ENCODE results near the gene PLCB4.

The PLCB4 gene

GRCh38 chr20:9241232-9241692, 172.4 kb downstream of the PLCB4 start:
- no peak for FAIRE-seq
- no peak for DNase-seq (ENCODE audit: insufficient read length)
- TF ChIP-seq TAF1 (IDR thresholded peaks at IDR 0.05; ENCODE audit: borderline replicate concordance, low read depth, low read length): no peak
- no peak for TF ChIP-seq POLR2A (IDR thresholded peaks at IDR 0.05; ENCODE audit: low read depth, low read length)
- TF ChIP-seq POLR2AphosphoS5 (IDR thresholded peaks at IDR 0.05; ENCODE audit: low read depth, low read length): no peak

GRCh38 chr20:9241721-9242427, 173.0 kb downstream of the PLCB4 start:
- no peak for TF ChIP-seq POLR2AphosphoS5 (IDR thresholded peaks at IDR 0.05; ENCODE audit: low read depth, low read length)
- TF ChIP-seq TAF1 (IDR thresholded peaks at IDR 0.05; ENCODE audit: borderline replicate concordance, low read depth, low read length): no peak
- TF ChIP-seq POLR2A (IDR thresholded peaks at IDR 0.05; ENCODE audit: low read depth, low read length): no peak
- DNase-seq (ENCODE audit: insufficient read length) (no peak), FAIRE-seq (no peak)

- FAIRE-seq (no peak), DNase-seq (ENCODE audit: insufficient read length) (no peak)
- no peak for TF ChIP-seq TAF1 (IDR thresholded peaks at IDR 0.05; ENCODE audit: borderline replicate concordance, low read depth, low read length)
These were observed 175.1 kb downstream of the PLCB4 start for GRCh38 chr20:9243986-9244385.

GRCh38 chr20:9244811-9245210, 175.9 kb downstream of the PLCB4 start:
- no peak for DNase-seq (ENCODE audit: insufficient read length)
- no peak for FAIRE-seq
- TF ChIP-seq POLR2A (IDR thresholded peaks at IDR 0.05; ENCODE audit: low read depth, low read length) (no peak), POLR2AphosphoS5 (IDR thresholded peaks at IDR 0.05; ENCODE audit: low read depth, low read length) (no peak), TAF1 (IDR thresholded peaks at IDR 0.05; ENCODE audit: borderline replicate concordance, low read depth, low read length) (no peak)

GRCh38 chr20:9246731-9247130, 177.8 kb downstream of the PLCB4 start:
- DNase-seq (ENCODE audit: insufficient read length) (no peak), FAIRE-seq (no peak)
- TF ChIP-seq POLR2A (IDR thresholded peaks at IDR 0.05; ENCODE audit: low read depth, low read length): no peak
- TF ChIP-seq POLR2AphosphoS5 (IDR thresholded peaks at IDR 0.05; ENCODE audit: low read depth, low read length): no peak
- no peak for TF ChIP-seq TAF1 (IDR thresholded peaks at IDR 0.05; ENCODE audit: borderline replicate concordance, low read depth, low read length)

GRCh38 chr20:9250511-9250910, 181.6 kb downstream of the PLCB4 start:
- DNase-seq (ENCODE audit: insufficient read length) (no peak), FAIRE-seq (no peak)
- no peak for TF ChIP-seq TAF1 (IDR thresholded peaks at IDR 0.05; ENCODE audit: borderline replicate concordance, low read depth, low read length)
- TF ChIP-seq POLR2AphosphoS5 (IDR thresholded peaks at IDR 0.05; ENCODE audit: low read depth, low read length): no peak
- no peak for TF ChIP-seq POLR2A (IDR thresholded peaks at IDR 0.05; ENCODE audit: low read depth, low read length)

- no peak for DNase-seq (ENCODE audit: insufficient read length)
- FAIRE-seq: no peak
- TF ChIP-seq POLR2AphosphoS5 (IDR thresholded peaks at IDR 0.05; ENCODE audit: low read depth, low read length) (no peak), POLR2A (IDR thresholded peaks at IDR 0.05; ENCODE audit: low read depth, low read length) (no peak), TAF1 (IDR thresholded peaks at IDR 0.05; ENCODE audit: borderline replicate concordance, low read depth, low read length) (no peak)
These were observed 184.2 kb downstream of the PLCB4 start for GRCh38 chr20:9253006-9253539.

- no peak for DNase-seq (ENCODE audit: insufficient read length)
- TF ChIP-seq POLR2AphosphoS5 (IDR thresholded peaks at IDR 0.05; ENCODE audit: low read depth, low read length) (no peak), TAF1 (IDR thresholded peaks at IDR 0.05; ENCODE audit: borderline replicate concordance, low read depth, low read length) (no peak), POLR2A (IDR thresholded peaks at IDR 0.05; ENCODE audit: low read depth, low read length) (no peak)
- no peak for FAIRE-seq
These were observed 186.3 kb downstream of the PLCB4 start for GRCh38 chr20:9255171-9255570.

- FAIRE-seq (no peak), DNase-seq (ENCODE audit: insufficient read length) (no peak)
- TF ChIP-seq POLR2AphosphoS5 (IDR thresholded peaks at IDR 0.05; ENCODE audit: low read depth, low read length): no peak
- TF ChIP-seq TAF1 (IDR thresholded peaks at IDR 0.05; ENCODE audit: borderline replicate concordance, low read depth, low read length): no peak
- TF ChIP-seq POLR2A (IDR thresholded peaks at IDR 0.05; ENCODE audit: low read depth, low read length): no peak
These were observed 187.5 kb downstream of the PLCB4 start for GRCh38 chr20:9256393-9256792.

- DNase-seq (ENCODE audit: insufficient read length) (no peak), FAIRE-seq (no peak)
- TF ChIP-seq TAF1 (IDR thresholded peaks at IDR 0.05; ENCODE audit: borderline replicate concordance, low read depth, low read length) (no peak), POLR2A (IDR thresholded peaks at IDR 0.05; ENCODE audit: low read depth, low read length) (no peak), POLR2AphosphoS5 (IDR thresholded peaks at IDR 0.05; ENCODE audit: low read depth, low read length) (no peak)
These were observed 190.0 kb downstream of the PLCB4 start for GRCh38 chr20:9258901-9259300.

- FAIRE-seq (no peak), DNase-seq (ENCODE audit: insufficient read length) (no peak)
- no peak for TF ChIP-seq TAF1 (IDR thresholded peaks at IDR 0.05; ENCODE audit: borderline replicate concordance, low read depth, low read length)
- no peak for TF ChIP-seq POLR2A (IDR thresholded peaks at IDR 0.05; ENCODE audit: low read depth, low read length)
- no peak for TF ChIP-seq POLR2AphosphoS5 (IDR thresholded peaks at IDR 0.05; ENCODE audit: low read depth, low read length)
These were observed 191.1 kb downstream of the PLCB4 start for GRCh38 chr20:9260027-9260426.

GRCh38 chr20:9261781-9262180, 192.9 kb downstream of the PLCB4 start:
- FAIRE-seq (no peak), DNase-seq (ENCODE audit: insufficient read length) (no peak)
- TF ChIP-seq TAF1 (IDR thresholded peaks at IDR 0.05; ENCODE audit: borderline replicate concordance, low read depth, low read length) (no peak), POLR2A (IDR thresholded peaks at IDR 0.05; ENCODE audit: low read depth, low read length) (no peak), POLR2AphosphoS5 (IDR thresholded peaks at IDR 0.05; ENCODE audit: low read depth, low read length) (no peak)
